GM21367 (cell line): ENCODE data around the gene PEF1.
"Not testable (repeated sequence)": the region's sequence is repeated elsewhere in the genome, so short reads cannot be mapped to it uniquely, and the experiment has no call there.

Experiments used
- ATAC-seq: cut with Tn5 transposase; IDR thresholded peaks from one replicate; pipeline ENCODE4 v1.9.1; 2021; ENCODE audit not compliant: unreplicated experiment

Gene PEF1

GRCh38 chr1:31615939-31616338, 28.7 kb downstream of the PEF1 start:
- no peak for ATAC-seq

GRCh38 chr1:31615414-31615813, 29.3 kb downstream of the PEF1 start:
- ATAC-seq: no peak

GRCh38 chr1:31614414-31615005, 30.2 kb downstream of the PEF1 start:
- ATAC-seq: no peak

- no peak for ATAC-seq
Measured at GRCh38 chr1:31609514-31610118, 35.1 kb downstream of the PEF1 start.

GRCh38 chr1:31607360-31607759, 37.3 kb downstream of the PEF1 start:
- no peak for ATAC-seq

GRCh38 chr1:31605908-31606427, 38.7 kb downstream of the PEF1 start:
- peak; percentile 95 for ATAC-seq

GRCh38 chr1:31602081-31602480, 42.6 kb downstream of the PEF1 start:
- no peak for ATAC-seq

GRCh38 chr1:31600641-31601040, 44.0 kb downstream of the PEF1 start:
- no peak for ATAC-seq

- ATAC-seq: no peak
Measured at GRCh38 chr1:31598980-31599379, 45.7 kb downstream of the PEF1 start.

GRCh38 chr1:31596737-31597097, 48.0 kb downstream of the PEF1 start:
- no peak for ATAC-seq

GRCh38 chr1:31595836-31596736, 48.6 kb downstream of the PEF1 start:
- ATAC-seq: no peak

- ATAC-seq: no peak
Measured at GRCh38 chr1:31593770-31594632, 50.7 kb downstream of the PEF1 start.

- no peak for ATAC-seq
Measured at GRCh38 chr1:31593136-31593665, 51.5 kb downstream of the PEF1 start.

GRCh38 chr1:31592132-31592531, 52.5 kb downstream of the PEF1 start:
- ATAC-seq: no peak

- no peak for ATAC-seq
Measured at GRCh38 chr1:31591425-31592093, 53.1 kb downstream of the PEF1 start.

GRCh38 chr1:31588751-31589515, 55.7 kb downstream of the PEF1 start:
- ATAC-seq: no peak

- no peak for ATAC-seq
Measured at GRCh38 chr1:31587720-31588423, 56.8 kb downstream of the PEF1 start.

GRCh38 chr1:31587328-31587699, 57.4 kb downstream of the PEF1 start:
- not testable (repeated sequence) for ATAC-seq
